Neural cell (in vitro differentiated cells): ENCODE data around the gene PROK1. TPM values are rescaled to one million over a fixed set of nuclear protein-coding genes. Genes with fewer than 3 reads are reported as not detected.

Experiments used
- H2AFZ ChIP-seq: fragments of 200-600, 300-800 bp; sonication (generic), shearing (Covaris generic); 2 replicates; pipeline ENCODE4 v1.6.0; 2014; ENCODE audit warnings: low read depth, mild to moderate bottlenecking, antibody characterized with exemption, low read length, moderate library complexity
- H3F3A ChIP-seq: fragments of 200-600 bp; shearing (Covaris generic); 2 replicates; pipeline ENCODE4 v1.6.1; 2016; ENCODE audit warnings: mild to moderate bottlenecking, moderate library complexity, mixed read lengths, antibody characterized with exemption, low read length; ENCODE audit not compliant: insufficient read depth, poor library complexity, severe bottlenecking
- H3K27ac ChIP-seq: fragments of 200-600, 300-800 bp; sonication (generic), shearing (Covaris generic); 2 replicates; pipeline ENCODE4 v1.5.1; 2014; ENCODE audit warnings: mild to moderate bottlenecking, low read length, moderate library complexity
- H3K27me3 ChIP-seq: fragments of 300-800, 200-600 bp; sonication (generic), shearing (Covaris generic); 2 replicates; pipeline ENCODE4 v1.6.0; 2014; ENCODE audit warnings: mild to moderate bottlenecking, low read depth, low read length, moderate library complexity; ENCODE audit not compliant: insufficient read depth
- H3K36me3 ChIP-seq: fragments of 300-800, 200-600 bp; sonication (generic), shearing (Covaris generic); 2 replicates; pipeline ENCODE4 v1.5.1; 2014; ENCODE audit warnings: mild to moderate bottlenecking, antibody characterized with exemption, low read length, moderate library complexity; ENCODE audit not compliant: insufficient read depth
- H3K4me2 ChIP-seq: fragments of 300-800, 200-600 bp; sonication (generic), shearing (Covaris generic); 2 replicates; pipeline ENCODE4 v1.6.0; 2014; ENCODE audit warnings: mild to moderate bottlenecking, low read length
- H3K4me3 ChIP-seq: fragments of 300-800, 200-600 bp; sonication (generic), shearing (Covaris generic); 2 replicates; pipeline ENCODE4 v1.5.1; 2014; ENCODE audit warnings: mild to moderate bottlenecking, low read length, moderate library complexity
- H3K79me2 ChIP-seq: fragments of 200-600 bp; shearing (Covaris generic); replicated peaks from 2 replicates; pipeline ENCODE4 v1.6.0; 2014; ENCODE audit warnings: mild to moderate bottlenecking, low read length, moderate library complexity; ENCODE audit not compliant: insufficient read depth
- H3K9ac ChIP-seq: fragments of 300-800, 200-600 bp; sonication (generic), shearing (Covaris generic); 2 replicates; pipeline ENCODE4 v1.6.1; 2016; ENCODE audit warnings: mild to moderate bottlenecking, low read length, mixed read lengths
- H3K9me2 ChIP-seq: fragments of 200-600 bp; shearing (Covaris generic); 2 replicates; pipeline ENCODE4 v1.6.1; 2016; ENCODE audit warnings: mild to moderate bottlenecking, low read length, mixed read lengths; ENCODE audit not compliant: insufficient read depth
- H3K9me3 ChIP-seq: fragments of 200-600, 300-800 bp; sonication (generic), shearing (Covaris generic); 2 replicates; pipeline ENCODE4 v1.6.1; 2016; ENCODE audit warnings: mild to moderate bottlenecking, mixed run types, low read length, moderate library complexity, mixed read lengths
- H4K20me1 ChIP-seq: fragments of 200-600 bp; shearing (Covaris generic); 2 replicates; pipeline ENCODE4 v1.6.1; 2016; ENCODE audit warnings: mild to moderate bottlenecking, mixed run types; ENCODE audit not compliant: insufficient read depth
- EP300 ChIP-seq: fragments of 450-650 bp; conservative IDR thresholded peaks from 2 replicates; pipeline ENCODE4 v1.6.1; 2014; ENCODE audit warnings: antibody characterized with exemption, mild to moderate bottlenecking, moderate library complexity; ENCODE audit not compliant: poor library complexity, severe bottlenecking
- EZH2 ChIP-seq: fragments of 200-600, 300-800 bp; shearing (Covaris generic), sonication (generic); IDR thresholded peaks from 2 replicates; pipeline ENCODE4 v1.6.1; 2014; ENCODE audit warnings: antibody characterized with exemption, low read length, borderline replicate concordance, mild to moderate bottlenecking; ENCODE audit not compliant: insufficient read depth, poor library complexity, severe bottlenecking
- MXI1 ChIP-seq: fragments of 450-650 bp; conservative IDR thresholded peaks from 2 replicates; pipeline ENCODE4 v1.6.1; 2014; ENCODE audit warnings: antibody characterized with exemption, mild to moderate bottlenecking; ENCODE audit not compliant: poor library complexity, severe bottlenecking
- POLR2AphosphoS5 ChIP-seq: IDR thresholded peaks from 2 replicates; pipeline ENCODE4 v1.6.1; 2012
- RAD21 ChIP-seq: fragments of 450-650 bp; conservative IDR thresholded peaks from 2 replicates; pipeline ENCODE4 v1.6.1; 2014; ENCODE audit warnings: antibody characterized with exemption, mild to moderate bottlenecking, moderate library complexity
- SMC3 ChIP-seq: fragments of 450-650 bp; conservative IDR thresholded peaks from 2 replicates; pipeline ENCODE4 v1.6.1; 2014; ENCODE audit warnings: antibody characterized with exemption, mild to moderate bottlenecking, moderate library complexity; ENCODE audit not compliant: poor library complexity
- TAF1 ChIP-seq: IDR thresholded peaks from 2 replicates; pipeline ENCODE4 v1.6.1; 2012; ENCODE audit warnings: low read depth
- polyA plus RNA-seq: library from polyadenylated mRNA; depleted of rRNA; stranded (reverse); fragments of >200 nt; gene quantifications from 2 replicates; pipeline ENCODE4 v1.2.3, GENCODE V29; 2014
- TF ChIP-seq, protein P1 (sequence below): IDR thresholded peaks from 2 replicates; pipeline ENCODE4 v1.6.1; 2012; ENCODE audit warnings: borderline replicate concordance
- TF ChIP-seq, protein P2 (sequence below): fragments of 450-650 bp; IDR thresholded peaks from 2 replicates; pipeline ENCODE4 v1.5.1; 2014; ENCODE audit warnings: antibody characterized with exemption, mild to moderate bottlenecking, moderate library complexity; ENCODE audit not compliant: poor library complexity, severe bottlenecking

PROK1 gene
- polyA plus RNA-seq, 1 donor from 2014 or later = 0.54 TPM

DNA sequence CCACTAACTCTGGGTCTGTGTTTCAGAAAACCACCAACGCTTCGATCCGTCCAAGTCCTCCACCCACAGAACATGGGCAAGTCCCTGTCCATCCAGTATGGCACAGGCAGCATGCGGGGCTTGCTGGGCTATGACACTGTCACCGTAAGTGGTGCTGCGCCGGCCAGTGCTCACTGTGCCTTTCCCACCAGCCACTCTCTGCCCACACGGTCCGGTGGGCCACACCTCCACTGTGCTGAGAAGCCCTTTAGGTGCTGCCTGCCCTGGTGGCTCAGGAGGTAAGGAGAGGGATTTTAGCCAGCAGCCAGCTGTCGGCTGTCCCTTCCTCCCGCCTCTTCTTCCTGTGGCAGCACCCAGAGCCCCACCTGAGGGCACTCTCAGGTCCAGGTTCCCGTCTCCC is 33.9 kb downstream of the PROK1 start:
- no peaks in the 10 kb centered on the region for H3K9me3 ChIP-seq
- TF ChIP-seq, protein P1, sequence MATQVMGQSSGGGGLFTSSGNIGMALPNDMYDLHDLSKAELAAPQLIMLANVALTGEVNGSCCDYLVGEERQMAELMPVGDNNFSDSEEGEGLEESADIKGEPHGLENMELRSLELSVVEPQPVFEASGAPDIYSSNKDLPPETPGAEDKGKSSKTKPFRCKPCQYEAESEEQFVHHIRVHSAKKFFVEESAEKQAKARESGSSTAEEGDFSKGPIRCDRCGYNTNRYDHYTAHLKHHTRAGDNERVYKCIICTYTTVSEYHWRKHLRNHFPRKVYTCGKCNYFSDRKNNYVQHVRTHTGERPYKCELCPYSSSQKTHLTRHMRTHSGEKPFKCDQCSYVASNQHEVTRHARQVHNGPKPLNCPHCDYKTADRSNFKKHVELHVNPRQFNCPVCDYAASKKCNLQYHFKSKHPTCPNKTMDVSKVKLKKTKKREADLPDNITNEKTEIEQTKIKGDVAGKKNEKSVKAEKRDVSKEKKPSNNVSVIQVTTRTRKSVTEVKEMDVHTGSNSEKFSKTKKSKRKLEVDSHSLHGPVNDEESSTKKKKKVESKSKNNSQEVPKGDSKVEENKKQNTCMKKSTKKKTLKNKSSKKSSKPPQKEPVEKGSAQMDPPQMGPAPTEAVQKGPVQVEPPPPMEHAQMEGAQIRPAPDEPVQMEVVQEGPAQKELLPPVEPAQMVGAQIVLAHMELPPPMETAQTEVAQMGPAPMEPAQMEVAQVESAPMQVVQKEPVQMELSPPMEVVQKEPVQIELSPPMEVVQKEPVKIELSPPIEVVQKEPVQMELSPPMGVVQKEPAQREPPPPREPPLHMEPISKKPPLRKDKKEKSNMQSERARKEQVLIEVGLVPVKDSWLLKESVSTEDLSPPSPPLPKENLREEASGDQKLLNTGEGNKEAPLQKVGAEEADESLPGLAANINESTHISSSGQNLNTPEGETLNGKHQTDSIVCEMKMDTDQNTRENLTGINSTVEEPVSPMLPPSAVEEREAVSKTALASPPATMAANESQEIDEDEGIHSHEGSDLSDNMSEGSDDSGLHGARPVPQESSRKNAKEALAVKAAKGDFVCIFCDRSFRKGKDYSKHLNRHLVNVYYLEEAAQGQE = no peak
- TF ChIP-seq POLR2AphosphoS5 (no peak), EP300 (no peak), TAF1 (no peak), EZH2 (no peak), SMC3 (no peak), RAD21 (no peak)
- TF ChIP-seq, protein P2, sequence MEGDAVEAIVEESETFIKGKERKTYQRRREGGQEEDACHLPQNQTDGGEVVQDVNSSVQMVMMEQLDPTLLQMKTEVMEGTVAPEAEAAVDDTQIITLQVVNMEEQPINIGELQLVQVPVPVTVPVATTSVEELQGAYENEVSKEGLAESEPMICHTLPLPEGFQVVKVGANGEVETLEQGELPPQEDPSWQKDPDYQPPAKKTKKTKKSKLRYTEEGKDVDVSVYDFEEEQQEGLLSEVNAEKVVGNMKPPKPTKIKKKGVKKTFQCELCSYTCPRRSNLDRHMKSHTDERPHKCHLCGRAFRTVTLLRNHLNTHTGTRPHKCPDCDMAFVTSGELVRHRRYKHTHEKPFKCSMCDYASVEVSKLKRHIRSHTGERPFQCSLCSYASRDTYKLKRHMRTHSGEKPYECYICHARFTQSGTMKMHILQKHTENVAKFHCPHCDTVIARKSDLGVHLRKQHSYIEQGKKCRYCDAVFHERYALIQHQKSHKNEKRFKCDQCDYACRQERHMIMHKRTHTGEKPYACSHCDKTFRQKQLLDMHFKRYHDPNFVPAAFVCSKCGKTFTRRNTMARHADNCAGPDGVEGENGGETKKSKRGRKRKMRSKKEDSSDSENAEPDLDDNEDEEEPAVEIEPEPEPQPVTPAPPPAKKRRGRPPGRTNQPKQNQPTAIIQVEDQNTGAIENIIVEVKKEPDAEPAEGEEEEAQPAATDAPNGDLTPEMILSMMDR = no peak
- H4K20me1 ChIP-seq = no peaks in the 10 kb centered on the region
- H2AFZ ChIP-seq = no peak overlapping the region
- H3K36me3 ChIP-seq = no peaks in the 10 kb centered on the region
- no peaks in the 10 kb centered on the region for H3F3A ChIP-seq
- no peak overlapping the region for H3K4me3 ChIP-seq
- H3K9ac ChIP-seq = no peak overlapping the region
- no peak overlapping the region for H3K27ac ChIP-seq
- no peaks in the 10 kb centered on the region for H3K27me3 ChIP-seq
- no peak overlapping the region for H3K4me2 ChIP-seq
- no peaks in the 10 kb centered on the region for H3K9me2 ChIP-seq
- H3K79me2 ChIP-seq = no peaks in the 10 kb centered on the region

DNA sequence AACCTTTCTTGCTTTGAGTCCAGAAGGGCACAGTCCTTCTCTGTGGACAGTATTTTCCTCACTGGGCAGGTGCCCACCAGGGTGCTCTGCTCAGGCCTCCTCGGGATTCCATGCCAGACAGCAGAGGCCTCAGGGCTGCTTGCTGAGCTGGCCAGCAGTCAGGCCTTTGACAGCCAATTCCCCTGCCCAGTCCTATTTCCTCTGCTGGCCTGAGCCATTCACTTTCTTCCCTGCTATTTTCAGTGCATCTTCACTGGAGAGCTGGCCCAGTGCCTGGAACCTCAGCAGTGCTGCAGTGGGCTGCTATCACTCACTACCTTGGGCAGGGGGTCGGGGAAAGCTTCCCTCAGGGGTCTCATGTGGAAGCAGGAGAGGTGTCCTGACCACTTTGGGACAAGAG is 34.8 kb downstream of the PROK1 start:
- Histone ChIP-seq H3K36me3 (no peaks in the 10 kb centered on the region), H2AFZ (no peak overlapping the region), H3K4me2 (no peak overlapping the region), H4K20me1 (no peaks in the 10 kb centered on the region), H3K27me3 (no peaks in the 10 kb centered on the region), H3F3A (no peaks in the 10 kb centered on the region), H3K9me2 (no peaks in the 10 kb centered on the region), H3K9me3 (no peaks in the 10 kb centered on the region), H3K4me3 (no peak overlapping the region), H3K79me2 (no peaks in the 10 kb centered on the region), H3K27ac (no peak overlapping the region), H3K9ac (no peak overlapping the region)
- TF ChIP-seq RAD21 (no peak), MXI1 (no peak)

DNA sequence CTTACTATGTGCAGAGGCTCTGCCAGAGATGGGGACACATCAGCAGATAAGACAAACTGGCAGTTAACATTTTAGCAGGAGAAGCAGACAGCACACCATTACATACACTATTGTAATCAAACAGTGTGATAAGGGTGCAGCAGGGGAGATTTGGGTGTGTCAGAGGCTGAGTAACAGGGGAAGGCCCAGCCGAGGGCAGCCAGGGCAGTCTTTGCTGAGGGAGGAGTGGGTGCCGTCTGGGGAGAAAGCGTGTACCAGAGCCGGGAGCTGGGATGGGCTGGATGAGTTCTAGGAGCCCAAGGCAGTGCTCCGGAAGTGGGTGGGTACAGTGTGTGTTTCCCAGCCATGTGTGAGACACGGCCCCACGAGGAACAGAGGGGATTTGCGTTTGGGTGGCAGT is 36.8 kb downstream of the PROK1 start:
- Histone ChIP-seq H3K79me2 (no peaks in the 10 kb centered on the region), H3K27me3 (no peaks in the 10 kb centered on the region), H3K9me2 (no peaks in the 10 kb centered on the region), H3F3A (no peaks in the 10 kb centered on the region), H3K4me2 (no peak overlapping the region), H3K4me3 (no peak overlapping the region), H3K9ac (no peak overlapping the region), H3K9me3 (no peaks in the 10 kb centered on the region), H3K27ac (no peak overlapping the region), H3K36me3 (no peaks in the 10 kb centered on the region), H2AFZ (no peak overlapping the region), H4K20me1 (no peaks in the 10 kb centered on the region)
- TF ChIP-seq, protein P1 = no peak
